ENCODE measurements around the gene AKR1B1.

Gene AKR1B1

GRCh38 chr7:134406431-134406830 is 52.5 kb downstream of the AKR1B1 start:
- no peak for DNase-seq

GRCh38 chr7:134405299-134405698 is 53.6 kb downstream of the AKR1B1 start:
- DNase-seq = no peak

GRCh38 chr7:134403062-134403461 is 55.8 kb downstream of the AKR1B1 start:
- DNase-seq = no peak

- no peak for DNase-seq
Measured at GRCh38 chr7:134400859-134401258, 58.0 kb downstream of the AKR1B1 start.

GRCh38 chr7:134396031-134396430 is 62.9 kb downstream of the AKR1B1 start:
- DNase-seq = no peak

GRCh38 chr7:134395604-134396003 is 63.3 kb downstream of the AKR1B1 start:
- DNase-seq = no peak

- no peak for DNase-seq
Measured at GRCh38 chr7:134394056-134394455, 64.8 kb downstream of the AKR1B1 start.
